GM12864 (cell line): ENCODE results near the gene KRT7.

ENCODE experiments used
- DNase-seq: peaks from one replicate; pipeline ENCODE4 v3.0.0-alpha.2; 2011; ENCODE audit warnings: low read depth
- H3K4me3 ChIP-seq: 2 replicates; pipeline ENCODE4 v1.5.1; 2011; ENCODE audit warnings: mild to moderate bottlenecking, low read depth, low read length, control low read depth
- TF ChIP-seq, protein P1 (sequence below): IDR thresholded peaks from 2 replicates; pipeline ENCODE4 v1.5.1; 2011; ENCODE audit warnings: low read depth, mild to moderate bottlenecking, moderate library complexity, low read length, control low read depth, inconsistent platforms; ENCODE audit errors: missing control alignments

The KRT7 gene

GRCh38 chr12:52245962-52246569 is 13.0 kb downstream of the KRT7 start:
- H3K4me3 ChIP-seq: no peak overlapping the region
- no peak for DNase-seq
- TF ChIP-seq, protein P1, sequence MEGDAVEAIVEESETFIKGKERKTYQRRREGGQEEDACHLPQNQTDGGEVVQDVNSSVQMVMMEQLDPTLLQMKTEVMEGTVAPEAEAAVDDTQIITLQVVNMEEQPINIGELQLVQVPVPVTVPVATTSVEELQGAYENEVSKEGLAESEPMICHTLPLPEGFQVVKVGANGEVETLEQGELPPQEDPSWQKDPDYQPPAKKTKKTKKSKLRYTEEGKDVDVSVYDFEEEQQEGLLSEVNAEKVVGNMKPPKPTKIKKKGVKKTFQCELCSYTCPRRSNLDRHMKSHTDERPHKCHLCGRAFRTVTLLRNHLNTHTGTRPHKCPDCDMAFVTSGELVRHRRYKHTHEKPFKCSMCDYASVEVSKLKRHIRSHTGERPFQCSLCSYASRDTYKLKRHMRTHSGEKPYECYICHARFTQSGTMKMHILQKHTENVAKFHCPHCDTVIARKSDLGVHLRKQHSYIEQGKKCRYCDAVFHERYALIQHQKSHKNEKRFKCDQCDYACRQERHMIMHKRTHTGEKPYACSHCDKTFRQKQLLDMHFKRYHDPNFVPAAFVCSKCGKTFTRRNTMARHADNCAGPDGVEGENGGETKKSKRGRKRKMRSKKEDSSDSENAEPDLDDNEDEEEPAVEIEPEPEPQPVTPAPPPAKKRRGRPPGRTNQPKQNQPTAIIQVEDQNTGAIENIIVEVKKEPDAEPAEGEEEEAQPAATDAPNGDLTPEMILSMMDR: no peak

DNA sequence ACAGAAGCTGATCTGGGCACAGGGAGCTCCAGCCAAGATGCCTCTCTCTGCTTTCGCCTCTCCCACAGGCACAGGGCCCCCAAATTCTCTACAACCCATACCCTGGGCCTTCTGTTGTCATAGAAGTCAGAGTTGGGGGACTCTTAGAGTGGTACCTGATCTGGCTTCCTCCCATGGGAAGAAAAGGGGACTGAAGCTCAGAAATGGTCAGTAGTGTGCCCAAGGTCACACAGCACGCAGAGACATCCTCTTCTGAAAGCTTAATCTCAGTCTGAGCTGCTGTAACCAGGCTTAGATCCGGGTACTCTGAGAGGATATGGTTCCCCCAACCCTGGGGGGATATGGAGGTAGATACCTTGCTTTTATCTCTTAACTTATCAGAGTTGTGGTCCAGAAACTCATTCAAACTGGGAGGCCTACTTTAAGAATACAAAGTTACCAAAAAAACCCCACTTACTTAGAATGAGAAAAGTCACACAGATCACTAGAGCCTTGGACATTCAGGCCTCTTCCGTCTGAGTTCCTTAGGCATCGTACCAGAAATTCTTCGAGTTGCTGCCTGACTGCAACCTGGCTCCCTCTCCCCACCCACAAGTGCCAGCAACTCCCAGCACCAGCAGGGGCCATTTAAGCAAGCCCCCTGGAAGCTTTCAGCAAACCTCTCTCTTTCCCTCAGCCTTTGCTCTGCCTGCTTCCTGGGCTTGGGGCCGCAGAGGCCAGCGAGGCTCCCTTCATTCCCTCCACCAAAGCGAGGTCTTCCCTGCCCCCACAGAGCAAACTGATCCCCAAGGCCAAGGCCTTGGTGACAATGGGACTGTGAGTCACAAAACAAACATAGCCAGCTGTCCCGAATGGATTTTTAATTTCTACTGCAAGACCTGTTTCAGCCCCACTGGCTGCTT is 13.9 kb downstream of the KRT7 start:
- no peak overlapping the region for H3K4me3 ChIP-seq
- TF ChIP-seq, protein P1: no peak
- DNase-seq: no peak

DNA sequence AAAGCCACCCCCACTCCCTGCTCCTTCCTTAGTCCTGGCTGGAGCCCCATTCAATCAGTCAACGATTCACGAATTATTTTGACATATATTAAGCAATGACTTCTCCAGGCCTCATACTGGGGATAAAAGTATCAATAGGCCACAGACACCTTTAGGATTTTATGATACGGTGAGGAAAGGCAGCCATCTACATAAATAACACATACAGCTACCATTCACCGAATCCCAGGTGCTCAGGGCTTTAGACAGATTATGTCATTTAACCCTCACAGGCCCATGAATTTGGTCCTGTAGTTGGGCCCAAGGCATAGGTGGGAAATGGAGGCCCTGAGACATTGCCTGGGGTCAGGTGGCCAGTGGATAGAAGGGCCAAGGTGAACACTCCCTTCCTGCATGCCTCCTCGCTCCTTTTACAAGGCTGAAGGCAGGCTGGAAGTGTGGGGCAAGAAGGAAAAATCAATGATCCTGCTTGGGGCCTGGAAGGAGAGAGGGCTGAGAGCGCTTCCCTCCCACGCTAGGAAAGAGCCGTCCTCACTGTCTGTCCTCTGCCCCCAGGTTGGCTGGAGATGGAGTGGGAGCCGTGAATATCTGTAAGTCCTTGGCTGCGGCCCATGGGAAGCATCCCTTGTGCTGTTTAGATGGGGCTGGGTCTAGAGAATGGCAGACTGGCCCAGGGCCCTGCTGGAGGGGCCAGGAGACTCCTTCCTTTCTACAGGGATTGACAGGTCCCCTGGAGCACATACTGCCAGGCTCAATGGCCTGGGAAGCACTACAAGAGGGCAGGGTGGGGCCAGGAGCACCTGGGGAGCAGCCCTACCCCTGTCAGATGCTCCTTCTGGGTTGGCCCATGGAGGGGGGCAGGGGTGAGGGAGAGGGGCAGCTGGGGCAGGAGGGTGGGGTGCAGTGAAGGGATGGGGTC is 14.8 kb downstream of the KRT7 start:
- H3K4me3 ChIP-seq: no peak overlapping the region
- DNase-seq: no peak
- TF ChIP-seq, protein P1: no peak

DNA sequence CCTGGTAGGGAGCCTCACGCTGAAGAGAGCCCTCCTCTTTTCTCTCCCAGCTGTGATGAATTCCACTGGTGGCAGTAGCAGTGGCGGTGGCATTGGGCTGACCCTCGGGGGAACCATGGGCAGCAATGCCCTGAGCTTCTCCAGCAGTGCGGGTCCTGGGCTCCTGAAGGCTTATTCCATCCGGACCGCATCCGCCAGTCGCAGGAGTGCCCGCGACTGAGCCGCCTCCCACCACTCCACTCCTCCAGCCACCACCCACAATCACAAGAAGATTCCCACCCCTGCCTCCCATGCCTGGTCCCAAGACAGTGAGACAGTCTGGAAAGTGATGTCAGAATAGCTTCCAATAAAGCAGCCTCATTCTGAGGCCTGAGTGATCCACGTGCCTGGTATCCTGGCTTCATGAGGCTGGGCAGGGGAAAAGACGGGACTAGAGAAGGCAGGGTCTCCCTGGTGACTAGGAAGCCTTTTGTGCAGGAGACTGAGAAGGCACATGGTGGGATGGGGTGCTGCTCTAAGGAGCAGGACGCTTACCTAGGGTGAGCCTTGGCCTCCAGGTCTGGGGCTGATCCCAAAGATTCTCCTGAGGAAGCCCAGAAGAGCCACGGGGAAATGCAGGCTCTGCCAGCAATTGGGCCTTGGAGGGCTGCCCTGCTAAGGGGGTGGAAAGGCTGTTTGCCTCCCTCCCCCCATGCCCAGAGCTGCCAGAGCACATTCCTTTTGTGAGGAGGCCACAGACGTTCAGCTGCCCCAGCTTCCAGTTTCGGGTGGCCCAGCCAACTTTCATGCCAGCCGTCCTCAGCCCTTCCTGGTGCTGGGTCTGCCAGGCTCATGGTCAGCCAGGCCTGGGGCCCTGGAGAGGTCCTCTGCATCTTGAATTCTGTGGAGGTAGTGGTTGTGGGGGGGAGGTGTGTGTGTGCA is 15.8 kb downstream of the KRT7 start:
- no peak for DNase-seq
- H3K4me3 ChIP-seq: no peak overlapping the region
- TF ChIP-seq, protein P1: no peak

- DNase-seq: no peak
- TF ChIP-seq, protein P1: no peak
- no peak overlapping the region for H3K4me3 ChIP-seq
These were observed 16.5 kb downstream of the KRT7 start for GRCh38 chr12:52249511-52250047.
